H1 (cell line): ENCODE data around the gene SYMPK. TPM values are rescaled to one million over a fixed set of nuclear protein-coding genes. Genes with fewer than 3 reads are reported as not detected.

ENCODE experiments used
- CBX5 ChIP-seq: fragments of 300-800, 300-1000 bp; sonication (generic); IDR thresholded peaks from 2 replicates; pipeline ENCODE4 v1.7.1; 2016; ENCODE audit warnings: antibody characterized with exemption, low read length, low read depth
- CBX8 ChIP-seq: fragments of 300-800, 300-1000 bp; sonication (generic); IDR thresholded peaks from 2 replicates; pipeline ENCODE4 v1.7.1; 2016; ENCODE audit warnings: low read depth, low read length, borderline replicate concordance
- EZH2 ChIP-seq: fragments of 200-600 bp; sonication (generic); IDR thresholded peaks from 2 replicates; pipeline ENCODE4 v1.7.1; 2012; ENCODE audit warnings: low read depth, mild to moderate bottlenecking, moderate library complexity, low read length, inconsistent platforms; ENCODE audit not compliant: severe bottlenecking
- KDM4A ChIP-seq: IDR thresholded peaks from one replicate; pipeline ENCODE4 v1.7.1; 2012; ENCODE audit warnings: low read depth, mild to moderate bottlenecking, moderate library complexity, low read length, inconsistent platforms; ENCODE audit not compliant: severe bottlenecking
- KDM5A ChIP-seq: fragments of 200-600 bp; IDR thresholded peaks from 2 replicates; pipeline ENCODE4 v1.7.1; 2012; ENCODE audit warnings: mild to moderate bottlenecking, low read length, inconsistent platforms, mixed read lengths
- MAFK ChIP-seq: IDR thresholded peaks from 2 replicates; pipeline ENCODE4 v1.6.1; 2012; ENCODE audit warnings: low read depth, mild to moderate bottlenecking, improper control_type of control experiment, low read length
- PHF8 ChIP-seq: fragments of 200-600 bp; sonication (generic); conservative IDR thresholded peaks from 2 replicates; pipeline ENCODE4 v1.7.1; 2012; ENCODE audit warnings: low read depth, mild to moderate bottlenecking, inconsistent platforms, low read length, moderate library complexity
- POLR2A ChIP-seq, 2 experiments: IDR thresholded peaks; 1 replicate in 1 of 2; 2 replicates in 1 of 2; pipeline ENCODE4 v1.6.1; 2011; ENCODE audit warnings: low read depth in 2 of 2, low read length in 2 of 2, mild to moderate bottlenecking in 2 of 2; ENCODE audit errors: control extremely low read depth in 1 of 2
- POLR2AphosphoS5 ChIP-seq: IDR thresholded peaks from 2 replicates; pipeline ENCODE4 v1.6.1; 2011; ENCODE audit warnings: low read depth, low read length
- SAP30 ChIP-seq: fragments of 300-600 bp; sonication (generic); IDR thresholded peaks from 2 replicates; pipeline ENCODE4 v1.7.1; 2012; ENCODE audit warnings: low read length, moderate library complexity, mild to moderate bottlenecking, inconsistent platforms; ENCODE audit not compliant: insufficient read depth, insufficient replicate concordance
- SIN3A ChIP-seq, 2 experiments: IDR thresholded peaks in 1 of 2; conservative IDR thresholded peaks in 1 of 2; 2 replicates each; pipeline ENCODE4 v1.6.1; 2011 to 2012; ENCODE audit warnings: low read length in 2 of 2, improper control_type of control experiment in 1 of 2, low read depth in 1 of 2, mild to moderate bottlenecking in 1 of 2
- SP2 ChIP-seq: IDR thresholded peaks from 2 replicates; pipeline ENCODE4 v1.6.1; 2012; ENCODE audit warnings: mild to moderate bottlenecking, low read length, inconsistent platforms
- TBP ChIP-seq: IDR thresholded peaks from 2 replicates; pipeline ENCODE4 v1.6.1; 2011; ENCODE audit warnings: low read depth, low read length, improper control_type of control experiment
- TCF12 ChIP-seq: IDR thresholded peaks from 2 replicates; pipeline ENCODE4 v1.6.1; 2011; ENCODE audit warnings: low read depth, mild to moderate bottlenecking, low read length
- polyA plus RNA-seq, 7 experiments: library from polyadenylated mRNA; depleted of rRNA in 3 of 7; stranded (reverse) in 5 of 7; unstranded in 2 of 7; fragments of >200 nt in 5 of 7; fragments of 200-250 nt in 2 of 7; gene quantifications; 1 replicate in 5 of 7; 2 replicates in 1 of 7; 4 replicates in 1 of 7; pipeline versions ENCODE4 v1.2.1 to v1.2.3, GENCODE V29; 2011 to 2013; ENCODE audit warnings: missing spikeins in 2 of 7, mixed read lengths in 2 of 7
- total RNA-seq: library from RNA; stranded (reverse); fragmentation: NEBNext Ultra II Directional; extraction: Animal tissue kit (Norgen Biotek cat#: 25700); gene quantifications from 2 replicates; pipeline ENCODE4 v1.2.1, GENCODE V29; 2021

The SYMPK gene
- total and polyA plus RNA-seq, 2 of the 8 experiments (the other 6 are each of a cell fraction or from before 2014, with no cell fraction given): 93.6 to 99.5 TPM

GRCh38 chr19:45814851-45815480 lies 48.0 kb downstream of the SYMPK start, which contains the start of gene RSPH6A (continued):
- TF ChIP-seq TCF12: no peak
- no peak; a peak in 1 of 4 replicates for TF ChIP-seq SIN3A (conservative IDR thresholded peaks at IDR 0.05 in 1 of 2, IDR thresholded peaks at IDR 0.05 in 1 of 2; ENCODE audit: low read depth in 1 of 2, low read length in 2 of 2)
- no peak for TF ChIP-seq SAP30
- no peak for TF ChIP-seq KDM4A
- no peak for TF ChIP-seq TBP
- TF ChIP-seq PHF8: no peak
- TF ChIP-seq KDM5A: no peak
- TF ChIP-seq CBX5: no peak
- no peak for TF ChIP-seq MAFK
- TF ChIP-seq CBX8: no peak
- TF ChIP-seq SP2: no peak
- TF ChIP-seq POLR2AphosphoS5: no peak; the same call in 1 of the 2 replicates
- TF ChIP-seq EZH2: no peak
- TF ChIP-seq POLR2A (IDR thresholded peaks at IDR 0.05; ENCODE audit: control extremely low read depth in 1 of 2, low read depth in 2 of 2, low read length in 2 of 2): peak in 1 of 2 experiments; percentile 63; a peak in 2 of 3 replicates
